ENCODE results near the gene SCCPDH. TPM values are rescaled to one million over a fixed set of nuclear protein-coding genes. Genes with fewer than 3 reads are reported as not detected.

The SCCPDH gene
- total and polyA plus RNA-seq, 2 donors (not counting 1 experiment from before 2014, with no cell fraction given): 47.8 to 58.0 TPM

GRCh38 chr1:246773213-246773641 is 49.0 kb downstream of the SCCPDH start:
- Histone ChIP-seq H3K36me3 (ENCODE audit: control insufficient read depth, insufficient read depth, low read length) (peaks cover 6% of the 10 kb centered on the region), H3K4me3 (replicated peaks in 1 of 4; ENCODE audit: control extremely low read depth in 1 of 4, insufficient read depth in 1 of 4, low read depth in 3 of 4, low read length in 4 of 4) (no peak overlapping the region), H3K27ac (ENCODE audit: insufficient read depth, low read length) (no peak overlapping the region), H3K79me2 (ENCODE audit: control insufficient read depth, insufficient read depth, low read length) (no peaks in the 10 kb centered on the region), H4K20me1 (ENCODE audit: control insufficient read depth, extremely low read depth, insufficient read depth, low read length) (no peaks in the 10 kb centered on the region), H2AFZ (ENCODE audit: low read length) (no peak overlapping the region), H3K4me1 (ENCODE audit: control insufficient read depth, extremely low read depth, insufficient read depth, low read length) (peaks cover 5% of the 10 kb centered on the region), H3K4me2 (ENCODE audit: extremely low read depth, insufficient read depth, low read length) (no peak overlapping the region), H3K9me3 (ENCODE audit: control insufficient read depth, insufficient read depth, low read depth, low read length) (no peaks in the 10 kb centered on the region), H3K9ac (ENCODE audit: insufficient read depth, low read length) (no peak overlapping the region), H3K27me3 (ENCODE audit: control insufficient read depth, insufficient read depth, low read length) (no peaks in the 10 kb centered on the region)
- no peak for TF ChIP-seq EZH2 (IDR thresholded peaks at IDR 0.05; ENCODE audit: low read length, missing control alignments)
- TF ChIP-seq CTCF (conservative IDR thresholded peaks at IDR 0.05 in 1 of 2, IDR thresholded peaks at IDR 0.05 in 1 of 2; ENCODE audit: low read depth in 1 of 2, low read length in 2 of 2): no peak
- DNase-seq (ENCODE audit: low read depth in 2 of 2): no peak

- no peaks in the 10 kb centered on the region for H3K79me2 ChIP-seq (ENCODE audit: control insufficient read depth, insufficient read depth, low read length)
- TF ChIP-seq CTCF (conservative IDR thresholded peaks at IDR 0.05 in 1 of 2, IDR thresholded peaks at IDR 0.05 in 1 of 2; ENCODE audit: low read depth in 1 of 2, low read length in 2 of 2) (no peak), EZH2 (IDR thresholded peaks at IDR 0.05; ENCODE audit: low read length, missing control alignments) (no peak)
- no peaks in the 10 kb centered on the region for H3K27me3 ChIP-seq (ENCODE audit: control insufficient read depth, insufficient read depth, low read length)
- H3K27ac ChIP-seq (ENCODE audit: insufficient read depth, low read length): no peak overlapping the region
- H2AFZ ChIP-seq (ENCODE audit: low read length): no peak overlapping the region
- H3K4me1 ChIP-seq (ENCODE audit: control insufficient read depth, extremely low read depth, insufficient read depth, low read length): no peaks in the 10 kb centered on the region
- H4K20me1 ChIP-seq (ENCODE audit: control insufficient read depth, extremely low read depth, insufficient read depth, low read length): no peaks in the 10 kb centered on the region
- no peaks in the 10 kb centered on the region for H3K9me3 ChIP-seq (ENCODE audit: control insufficient read depth, insufficient read depth, low read depth, low read length)
- no peak overlapping the region for H3K4me3 ChIP-seq (replicated peaks in 1 of 4; ENCODE audit: control extremely low read depth in 1 of 4, insufficient read depth in 1 of 4, low read depth in 3 of 4, low read length in 4 of 4)
- no peak overlapping the region for H3K4me2 ChIP-seq (ENCODE audit: extremely low read depth, insufficient read depth, low read length)
- H3K36me3 ChIP-seq (ENCODE audit: control insufficient read depth, insufficient read depth, low read length): peaks cover 7% of the 10 kb centered on the region
- no peak overlapping the region for H3K9ac ChIP-seq (ENCODE audit: insufficient read depth, low read length)
- DNase-seq (ENCODE audit: low read depth in 2 of 2): no peak
These were observed 51.5 kb downstream of the SCCPDH start for GRCh38 chr1:246775531-246776385.

GRCh38 chr1:246776923-246777322 is 52.7 kb downstream of the SCCPDH start:
- DNase-seq (ENCODE audit: low read depth in 2 of 2): no peak
- H3K36me3 ChIP-seq (ENCODE audit: control insufficient read depth, insufficient read depth, low read length): peaks cover 9% of the 10 kb centered on the region
- no peak overlapping the region for H3K4me3 ChIP-seq (replicated peaks in 1 of 4; ENCODE audit: control extremely low read depth in 1 of 4, insufficient read depth in 1 of 4, low read depth in 3 of 4, low read length in 4 of 4)
- H3K4me1 ChIP-seq (ENCODE audit: control insufficient read depth, extremely low read depth, insufficient read depth, low read length): no peaks in the 10 kb centered on the region
- H3K27me3 ChIP-seq (ENCODE audit: control insufficient read depth, insufficient read depth, low read length): no peaks in the 10 kb centered on the region
- no peaks in the 10 kb centered on the region for H4K20me1 ChIP-seq (ENCODE audit: control insufficient read depth, extremely low read depth, insufficient read depth, low read length)
- TF ChIP-seq CTCF (conservative IDR thresholded peaks at IDR 0.05 in 1 of 2, IDR thresholded peaks at IDR 0.05 in 1 of 2; ENCODE audit: low read depth in 1 of 2, low read length in 2 of 2) (no peak), EZH2 (IDR thresholded peaks at IDR 0.05; ENCODE audit: low read length, missing control alignments) (no peak)
- no peaks in the 10 kb centered on the region for H3K9me3 ChIP-seq (ENCODE audit: control insufficient read depth, insufficient read depth, low read depth, low read length)
- H2AFZ ChIP-seq (ENCODE audit: low read length): no peak overlapping the region
- no peak overlapping the region for H3K4me2 ChIP-seq (ENCODE audit: extremely low read depth, insufficient read depth, low read length)
- H3K79me2 ChIP-seq (ENCODE audit: control insufficient read depth, insufficient read depth, low read length): no peaks in the 10 kb centered on the region
- H3K9ac ChIP-seq (ENCODE audit: insufficient read depth, low read length): no peak overlapping the region
- no peak overlapping the region for H3K27ac ChIP-seq (ENCODE audit: insufficient read depth, low read length)

Data from fibroblast of lung (primary cell).